Natural killer cell (primary cell): Measurements from ENCODE around the gene MTUS2. TPM values are rescaled to one million over a fixed set of nuclear protein-coding genes. Genes with fewer than 3 reads are reported as not detected.

Experiments used
- ATAC-seq, 3 donors: fragments of 150-1000 bp in 2 of 3; fragments of 200-7000 bp in 1 of 3; cut with Tn5 transposase; 1 replicate in 1 of 3; 2 replicates in 2 of 3; pipeline ENCODE4 v1.10.0; 2021; ENCODE audit warnings: mild to moderate bottlenecking in 2 of 3, moderate library complexity in 2 of 3
- DNase-seq, 2 donors: peaks; one replicate each; pipeline versions ENCODE4 v3.0.0 to v3.0.0-alpha.2; 2013 to 2021; ENCODE audit warnings: mixed read lengths in 1 of 2
- H3K27ac ChIP-seq: one replicate; pipeline ENCODE4 v1.5.1; 2013; ENCODE audit warnings: mild to moderate bottlenecking, low read length
- H3K27me3 ChIP-seq: one replicate; pipeline ENCODE4 v1.6.1; 2013; ENCODE audit warnings: low read length; ENCODE audit not compliant: control insufficient read depth, insufficient read depth
- H3K36me3 ChIP-seq: one replicate; pipeline ENCODE4 v1.6.1; 2013; ENCODE audit warnings: low read length; ENCODE audit not compliant: control insufficient read depth, insufficient read depth
- H3K4me1 ChIP-seq: one replicate; pipeline ENCODE4 v1.6.1; 2013; ENCODE audit warnings: low read length; ENCODE audit not compliant: control insufficient read depth, insufficient read depth
- H3K4me3 ChIP-seq: one replicate; pipeline ENCODE4 v1.5.1; 2013; ENCODE audit warnings: low read length
- H3K9me3 ChIP-seq: one replicate; pipeline ENCODE4 v1.6.1; 2013; ENCODE audit warnings: low read length; ENCODE audit not compliant: control insufficient read depth, insufficient read depth
- H3K27ac Mint-ChIP-seq, 2 donors: one replicate each; pipeline ENCODE4 v1.8.0; 2022; ENCODE audit warnings: mild to moderate bottlenecking in 2 of 2, mixed read lengths in 2 of 2, moderate library complexity in 1 of 2
- H3K27me3 Mint-ChIP-seq, 2 donors: one replicate each; pipeline ENCODE4 v1.8.0; 2022; ENCODE audit warnings: low read depth in 2 of 2, mixed read lengths in 2 of 2
- H3K36me3 Mint-ChIP-seq: one replicate; pipeline ENCODE4 v1.8.0; 2022; ENCODE audit warnings: mixed read lengths
- H3K4me1 Mint-ChIP-seq, 2 donors: one replicate each; pipeline ENCODE4 v1.8.0; 2022; ENCODE audit warnings: mixed read lengths in 2 of 2
- H3K4me3 Mint-ChIP-seq: one replicate; pipeline ENCODE4 v1.8.0; 2022; ENCODE audit warnings: mild to moderate bottlenecking, moderate library complexity, mixed read lengths
- H3K9me3 Mint-ChIP-seq, 2 donors: one replicate each; pipeline ENCODE4 v1.8.0; 2022; ENCODE audit warnings: mixed read lengths in 2 of 2
- CTCF ChIP-seq: fragments of 200-600 bp; IDR thresholded peaks from one replicate; pipeline ENCODE4 v1.8.0; 2022; ENCODE audit warnings: antibody characterized with exemption
- WGBS: methylation state at CpG from one replicate; pipeline ENCODE4 v1.1.7; 2013; ENCODE audit warnings: missing lambda C conversion rate; ENCODE audit not compliant: insufficient coverage; 5-methylcytosine and 5-hydroxymethylcytosine counted together
- intact Hi-C: fragments of 100-400 bp; cut with micrococcal nuclease; formaldehyde crosslinking; loops from one replicate; pipeline ENCODE4 v1.14.2; 2022
- total RNA-seq, 4 donors: library from RNA; stranded (reverse); fragments of 120-200 nt in 1 of 4; gene quantifications; one replicate each; pipeline versions ENCODE4 v1.2.3 to v1.2.4, GENCODE V29; 2013 to 2022

The MTUS2 gene
- total RNA-seq, 3 donors from 2014 or later (not counting 1 experiment from before 2014, with no cell fraction given), result not detected

DNA sequence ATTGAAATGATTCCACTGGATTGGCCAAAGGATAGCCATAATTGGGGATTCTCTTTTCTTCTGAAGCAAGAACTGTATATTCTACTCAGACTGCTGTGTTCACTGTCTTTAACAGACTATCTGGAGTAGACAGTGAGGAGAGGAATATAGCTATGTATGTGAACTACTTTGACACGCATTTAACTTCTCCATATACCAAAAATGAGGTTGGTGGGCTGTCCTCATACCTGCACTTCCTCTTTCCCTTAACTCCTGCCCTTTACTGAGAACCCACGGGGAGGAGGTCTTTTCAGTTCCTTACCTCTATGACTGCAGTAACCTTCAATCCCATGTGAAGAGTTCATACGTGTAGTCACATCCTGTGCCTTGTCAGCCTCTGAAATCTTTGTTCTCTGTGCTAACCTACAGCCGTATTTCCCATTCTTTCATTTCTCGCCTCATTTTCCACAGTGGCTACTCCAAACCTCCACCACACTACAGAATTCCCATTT lies 305.8 kb downstream of the MTUS2 start:
- no peaks in the 10 kb centered on the region for H3K9me3 ChIP-seq
- no peaks in the 10 kb centered on the region for H3K27me3 ChIP-seq
- intact Hi-C loops, result no loop called here
- Mint-ChIP-seq H3K9me3 (peaks cover 8 to 14% of the 10 kb centered on the region in 2 donors), H3K36me3 (no peaks in the 10 kb centered on the region), H3K4me1 (no peaks in the 10 kb centered on the region), H3K4me3 (no peak overlapping the region), H3K27ac (no peak overlapping the region), H3K27me3 (no peaks in the 10 kb centered on the region)
- H3K4me1 ChIP-seq, result no peaks in the 10 kb centered on the region
- no peak overlapping the region for H3K4me3 ChIP-seq
- ATAC-seq (no peak), DNase-seq (peak in 1 of 2 donors; percentile 21)
- WGBS, result 36% methylated on average over 5 of the region's 5 CpGs
- no peak for TF ChIP-seq CTCF
- H3K27ac ChIP-seq, result no peak overlapping the region
- H3K36me3 ChIP-seq, result no peaks in the 10 kb centered on the region

GRCh38 chr13:29129616-29130015 lies 309.5 kb downstream of the MTUS2 start:
- Mint-ChIP-seq H3K4me1 (no peaks in the 10 kb centered on the region), H3K27ac (no peak overlapping the region), H3K27me3 (no peaks in the 10 kb centered on the region), H3K4me3 (no peak overlapping the region), H3K36me3 (no peaks in the 10 kb centered on the region), H3K9me3 (peaks cover 10 to 17% of the 10 kb centered on the region in 2 donors)
- Histone ChIP-seq H3K27ac (no peak overlapping the region), H3K36me3 (no peaks in the 10 kb centered on the region), H3K9me3 (no peaks in the 10 kb centered on the region), H3K4me3 (no peak overlapping the region), H3K4me1 (no peaks in the 10 kb centered on the region), H3K27me3 (no peaks in the 10 kb centered on the region)
- no peak for DNase-seq
- no peak for TF ChIP-seq CTCF
- intact Hi-C loops, result no loop called here
- WGBS, result 71% methylated on average over 2 of the region's 2 CpGs
- ATAC-seq, result no peak

- Mint-ChIP-seq H3K36me3 (no peaks in the 10 kb centered on the region), H3K9me3 (peaks cover 14 to 15% of the 10 kb centered on the region in 2 donors), H3K27ac (no peak overlapping the region), H3K27me3 (no peaks in the 10 kb centered on the region), H3K4me1 (no peaks in the 10 kb centered on the region), H3K4me3 (no peak overlapping the region)
- TF ChIP-seq CTCF, result no peak
- Histone ChIP-seq H3K27ac (no peak overlapping the region), H3K27me3 (no peaks in the 10 kb centered on the region), H3K4me1 (no peaks in the 10 kb centered on the region), H3K4me3 (no peak overlapping the region), H3K9me3 (no peaks in the 10 kb centered on the region), H3K36me3 (no peaks in the 10 kb centered on the region)
- no peak for ATAC-seq
- WGBS, result 79% methylated on average over 1 of the region's 1 CpG
- no peak for DNase-seq
- intact Hi-C loops, result no loop called here
These were observed 311.0 kb downstream of the MTUS2 start for GRCh38 chr13:29131159-29131558.
